GM12801 (cell line): Measurements from ENCODE around the gene ZMYND19.

Experiments used
- CTCF ChIP-seq: IDR thresholded peaks from one replicate; pipeline ENCODE4 v1.5.1; 2011; ENCODE audit warnings: control low read depth; ENCODE audit not compliant: insufficient read length; ENCODE audit errors: extremely low read depth

Gene ZMYND19

DNA sequence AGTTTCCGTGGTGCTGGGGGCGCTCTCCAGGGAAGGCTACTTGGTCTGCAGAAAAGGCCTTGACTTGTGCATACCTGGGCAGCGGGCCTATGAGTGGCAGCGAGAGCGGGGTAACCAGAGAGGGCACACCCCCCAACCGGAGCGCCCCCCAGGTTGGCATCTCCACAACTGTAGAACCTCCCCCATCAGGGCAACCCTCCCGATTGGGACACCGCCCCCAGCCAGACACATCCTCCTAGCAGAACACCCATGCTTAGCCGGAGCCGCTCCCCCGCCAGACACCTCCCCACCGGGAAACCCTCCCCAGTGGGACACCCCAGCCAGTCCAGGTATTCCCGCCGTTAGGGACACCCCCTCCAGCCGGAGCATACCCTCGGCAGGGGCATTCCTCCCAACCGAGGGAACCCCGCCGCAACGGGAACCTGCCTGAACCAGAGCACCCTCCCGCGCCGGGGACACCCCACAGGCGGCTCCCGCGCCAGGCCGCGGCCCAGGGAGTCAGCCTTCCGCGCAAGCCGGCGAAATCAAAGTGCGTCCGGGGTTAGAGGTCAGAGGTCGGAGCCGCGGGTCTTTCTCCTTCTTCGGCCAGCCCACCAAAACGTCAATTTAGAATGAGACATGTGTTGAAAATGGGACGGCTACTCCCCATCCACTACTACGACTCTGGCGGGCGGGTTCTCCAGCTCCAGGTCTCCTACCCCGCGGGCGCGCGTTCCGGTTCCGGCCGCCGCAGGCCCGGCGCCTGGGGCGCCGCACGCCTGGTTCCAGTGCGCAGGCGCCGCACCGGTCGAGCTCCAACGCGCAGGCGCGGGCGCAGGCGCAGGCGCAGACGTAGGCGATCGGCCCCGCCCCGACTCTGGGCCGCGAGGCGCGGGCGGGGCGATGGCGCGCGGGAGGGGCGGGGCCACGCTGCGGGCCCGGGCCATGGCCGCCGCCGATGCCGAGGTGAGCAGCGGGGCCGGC lies 28.1 kb upstream of the ZMYND19 start, which contains the start of gene EHMT1:
Gene EHMT1, plus strand, starts transcription at position 901 of the 963 bp plus-strand sequence. Its CDS starts 24 bp downstream, at position 925.
- no peak for TF ChIP-seq CTCF

DNA sequence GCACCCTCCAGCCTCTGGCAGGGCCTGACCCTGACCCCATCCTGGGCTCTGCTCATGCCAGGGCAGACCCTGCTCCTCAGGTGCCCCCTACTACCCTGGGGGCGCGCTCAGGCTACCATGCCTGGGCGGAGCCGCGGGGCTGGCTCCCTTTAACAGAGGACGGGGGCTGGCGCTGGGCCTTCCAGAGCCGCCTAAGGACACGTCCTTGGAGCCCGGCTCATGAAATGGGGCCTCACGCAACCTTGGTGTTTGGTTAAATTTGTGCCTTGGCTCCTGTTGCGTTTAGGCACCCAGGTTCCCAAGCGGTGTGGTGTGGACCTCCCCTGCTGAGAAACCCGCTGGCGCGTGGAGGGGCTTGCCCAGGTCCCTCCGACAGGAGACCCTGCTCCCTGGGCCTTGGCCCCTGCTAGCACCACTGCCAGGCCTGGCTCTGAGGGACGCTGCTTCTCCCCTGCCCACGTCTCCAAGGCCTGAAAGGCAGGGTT lies 25.1 kb upstream of the ZMYND19 start:
- TF ChIP-seq CTCF, result no peak

- no peak for TF ChIP-seq CTCF
These were observed 24.5 kb upstream of the ZMYND19 start for GRCh38 chr9:137614631-137615386.

DNA sequence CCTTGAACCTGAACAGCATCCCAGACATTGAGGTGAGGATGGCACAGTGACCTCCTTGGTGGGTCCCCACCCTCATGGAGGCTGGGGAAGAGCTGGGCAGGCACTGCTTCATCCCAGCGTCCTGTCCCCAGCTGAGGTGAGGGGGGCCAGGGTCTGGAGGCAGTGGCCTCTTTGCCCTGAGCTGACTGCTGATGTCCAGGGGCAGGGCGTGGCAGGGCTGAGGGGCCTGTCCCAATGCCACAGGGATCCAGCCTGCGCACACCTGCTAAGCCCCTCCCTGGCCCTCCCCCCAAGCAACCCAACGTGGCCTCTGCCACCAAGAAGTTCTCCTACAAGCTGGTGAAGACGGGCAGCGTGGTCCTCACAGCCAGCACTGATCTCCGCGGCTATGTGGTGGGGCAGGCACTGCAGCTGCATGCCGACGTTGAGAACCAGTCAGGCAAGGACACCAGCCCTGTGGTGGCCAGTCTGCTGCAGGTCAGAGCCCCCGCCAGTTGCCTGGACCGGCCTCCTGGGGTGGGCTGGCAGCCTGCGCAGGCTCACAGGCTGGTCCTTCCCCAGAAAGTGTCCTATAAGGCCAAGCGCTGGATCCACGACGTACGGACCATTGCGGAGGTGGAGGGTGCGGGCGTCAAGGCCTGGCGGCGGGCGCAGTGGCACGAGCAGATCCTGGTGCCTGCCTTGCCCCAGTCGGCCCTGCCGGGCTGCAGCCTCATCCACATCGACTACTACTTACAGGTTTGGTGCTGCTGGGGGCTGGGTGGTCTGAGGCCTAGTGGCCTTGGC lies 23.6 kb upstream of the ZMYND19 start:
- no peak for TF ChIP-seq CTCF

DNA sequence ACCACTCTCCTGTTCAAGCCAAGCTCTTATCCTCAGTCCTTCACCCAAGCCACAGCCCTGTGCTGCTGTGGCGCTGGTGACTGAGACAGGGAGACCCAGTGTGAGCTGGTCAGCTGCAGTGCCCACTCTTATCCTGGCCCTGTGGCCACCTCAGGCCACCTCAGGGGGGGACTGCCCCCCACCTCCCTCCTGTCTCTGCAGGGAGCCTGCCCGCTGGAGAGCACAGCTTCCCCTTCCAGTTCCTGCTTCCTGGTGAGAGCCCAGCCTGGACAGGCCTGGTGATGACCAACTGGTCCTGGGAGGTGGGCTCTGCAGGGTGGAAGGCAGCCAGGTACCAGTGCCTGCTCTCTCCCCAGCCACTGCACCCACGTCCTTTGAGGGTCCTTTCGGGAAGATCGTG lies 22.9 kb upstream of the ZMYND19 start:
- no peak for TF ChIP-seq CTCF

DNA sequence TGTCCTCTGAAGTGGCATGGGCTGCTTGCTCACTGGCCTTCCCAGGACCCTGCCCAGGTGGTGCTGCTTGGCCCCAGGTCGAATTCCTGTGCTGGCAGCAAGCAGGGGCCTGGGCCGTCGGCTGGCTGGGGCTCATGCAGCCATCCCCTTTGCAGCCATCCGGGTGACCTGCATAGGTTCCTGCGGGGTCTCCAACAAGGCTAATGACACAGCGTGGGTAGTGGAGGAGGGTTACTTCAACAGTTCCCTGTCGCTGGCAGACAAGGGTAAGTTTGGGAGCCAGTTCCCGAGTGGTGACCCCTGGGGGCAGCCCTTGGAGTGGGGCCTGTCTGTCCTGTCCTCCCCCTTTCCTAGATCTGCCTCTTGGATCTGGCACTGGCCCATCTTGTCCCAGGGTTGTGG lies 22.4 kb upstream of the ZMYND19 start:
- TF ChIP-seq CTCF, result no peak
